Measurements from ENCODE around the gene PPP1R26. TPM values are rescaled to one million over a fixed set of nuclear protein-coding genes. Genes with fewer than 3 reads are reported as not detected.

PPP1R26 gene
- total RNA-seq, 2 donors from 2014 or later = 15.3 to 41.9 TPM

GRCh38 chr9:135491764-135492163 lies 12.2 kb downstream of the PPP1R26 start:
- Histone ChIP-seq H3K9me3 (no peaks in the 10 kb centered on the region), H3K4me3 (no peak overlapping the region), H3K27me3 (replicated peaks; ENCODE audit: insufficient read depth) (no peaks in the 10 kb centered on the region), H3K36me3 (no peaks in the 10 kb centered on the region), H3K27ac (no peak overlapping the region), H3K4me1 (replicated peaks) (no peaks in the 10 kb centered on the region)
- intact Hi-C loops (cut with DNase I) = no loop called here
- DNase-seq (ENCODE audit: low spot score) = no peak
- 73% methylated on average over 4 of the region's 4 CpGs for WGBS
- TF ChIP-seq, protein P1, sequence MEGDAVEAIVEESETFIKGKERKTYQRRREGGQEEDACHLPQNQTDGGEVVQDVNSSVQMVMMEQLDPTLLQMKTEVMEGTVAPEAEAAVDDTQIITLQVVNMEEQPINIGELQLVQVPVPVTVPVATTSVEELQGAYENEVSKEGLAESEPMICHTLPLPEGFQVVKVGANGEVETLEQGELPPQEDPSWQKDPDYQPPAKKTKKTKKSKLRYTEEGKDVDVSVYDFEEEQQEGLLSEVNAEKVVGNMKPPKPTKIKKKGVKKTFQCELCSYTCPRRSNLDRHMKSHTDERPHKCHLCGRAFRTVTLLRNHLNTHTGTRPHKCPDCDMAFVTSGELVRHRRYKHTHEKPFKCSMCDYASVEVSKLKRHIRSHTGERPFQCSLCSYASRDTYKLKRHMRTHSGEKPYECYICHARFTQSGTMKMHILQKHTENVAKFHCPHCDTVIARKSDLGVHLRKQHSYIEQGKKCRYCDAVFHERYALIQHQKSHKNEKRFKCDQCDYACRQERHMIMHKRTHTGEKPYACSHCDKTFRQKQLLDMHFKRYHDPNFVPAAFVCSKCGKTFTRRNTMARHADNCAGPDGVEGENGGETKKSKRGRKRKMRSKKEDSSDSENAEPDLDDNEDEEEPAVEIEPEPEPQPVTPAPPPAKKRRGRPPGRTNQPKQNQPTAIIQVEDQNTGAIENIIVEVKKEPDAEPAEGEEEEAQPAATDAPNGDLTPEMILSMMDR (IDR thresholded peaks at IDR 0.05) = no peak
- TF ChIP-seq POLR2A (IDR thresholded peaks at IDR 0.05) (no peak), POLR2AphosphoS5 (IDR thresholded peaks at IDR 0.05) (no peak)

- Histone ChIP-seq H3K4me1 (replicated peaks) (no peaks in the 10 kb centered on the region), H3K36me3 (no peaks in the 10 kb centered on the region), H3K4me3 (no peak overlapping the region), H3K27ac (no peak overlapping the region), H3K9me3 (no peaks in the 10 kb centered on the region), H3K27me3 (replicated peaks; ENCODE audit: insufficient read depth) (no peaks in the 10 kb centered on the region)
- no peak for DNase-seq (ENCODE audit: low spot score)
- WGBS = 87% methylated on average over 27 of the region's 27 CpGs
- TF ChIP-seq, protein P1 (IDR thresholded peaks at IDR 0.05) = no peak
- intact Hi-C loops (cut with DNase I) = no loop called here
Observed at GRCh38 chr9:135492886-135493669, 13.5 kb downstream of the PPP1R26 start.

DNA sequence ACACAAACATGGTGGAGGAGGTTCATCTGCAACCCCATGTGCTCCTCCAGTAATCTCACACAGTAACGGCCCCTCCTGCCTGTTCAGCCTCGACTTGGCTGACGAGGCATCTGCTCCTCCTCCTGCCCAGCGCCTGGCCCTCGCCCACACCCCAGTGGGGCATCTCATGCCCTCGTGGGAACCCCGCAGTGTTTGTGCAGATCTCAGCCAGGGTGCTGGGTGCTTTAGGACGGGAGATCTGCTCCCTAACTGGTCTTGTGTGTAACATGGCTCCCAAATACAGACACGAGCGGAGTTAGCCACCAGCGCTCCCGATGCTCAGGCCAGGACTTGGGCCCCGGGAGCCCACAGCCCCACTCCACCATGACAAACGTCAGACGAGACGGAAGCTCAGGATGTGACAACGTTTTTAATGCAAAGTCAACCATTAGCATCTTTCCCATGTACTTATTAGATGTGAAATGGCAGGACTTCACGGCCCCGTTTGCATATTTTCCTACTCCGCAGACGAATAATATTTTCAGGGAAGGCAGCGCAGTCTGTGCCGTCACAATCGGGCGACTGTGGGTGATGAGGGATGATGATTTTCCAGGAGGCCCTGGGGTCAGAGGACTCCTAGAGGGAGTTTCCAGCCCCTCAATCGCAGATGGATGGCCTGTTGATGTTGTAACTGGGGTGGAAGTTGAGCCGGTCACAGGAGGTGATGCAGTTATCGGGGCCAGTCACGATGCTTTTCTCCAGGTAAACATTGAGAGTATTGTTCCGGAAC lies 15.4 kb downstream of the PPP1R26 start:
- H3K4me3 ChIP-seq = no peak overlapping the region
- H3K27ac ChIP-seq = no peak overlapping the region
- no peak for DNase-seq (ENCODE audit: low spot score)
- no peaks in the 10 kb centered on the region for H3K4me1 ChIP-seq (replicated peaks)
- WGBS = 86% methylated on average over 30 of the region's 30 CpGs
- intact Hi-C loops (cut with DNase I) = no loop called here
- TF ChIP-seq POLR2A (IDR thresholded peaks at IDR 0.05) (no peak), POLR2AphosphoS5 (IDR thresholded peaks at IDR 0.05) (no peak)
- TF ChIP-seq, protein P1 (IDR thresholded peaks at IDR 0.05) = no peak
- no peaks in the 10 kb centered on the region for H3K27me3 ChIP-seq (replicated peaks; ENCODE audit: insufficient read depth)
- no peaks in the 10 kb centered on the region for H3K9me3 ChIP-seq
- no peaks in the 10 kb centered on the region for H3K36me3 ChIP-seq

GRCh38 chr9:135498381-135499126 lies 19.0 kb downstream of the PPP1R26 start:
- 84% methylated on average over 15 of the region's 15 CpGs for WGBS
- Histone ChIP-seq H3K4me3 (no peak overlapping the region), H3K4me1 (replicated peaks) (peaks cover 7% of the 10 kb centered on the region), H3K27ac (no peak overlapping the region), H3K36me3 (no peaks in the 10 kb centered on the region), H3K9me3 (no peaks in the 10 kb centered on the region), H3K27me3 (replicated peaks; ENCODE audit: insufficient read depth) (no peaks in the 10 kb centered on the region)
- TF ChIP-seq POLR2AphosphoS5 (IDR thresholded peaks at IDR 0.05) = no peak
- TF ChIP-seq, protein P1 (IDR thresholded peaks at IDR 0.05) = no peak
- TF ChIP-seq POLR2A (IDR thresholded peaks at IDR 0.05) = no peak
- intact Hi-C loops (cut with DNase I) = no loop called here
- DNase-seq (ENCODE audit: low spot score) = no peak

Data from prostate gland (tissue), 2 donors.